GM19372 (cell line): ENCODE results near the gene NHLRC4.

ENCODE experiments used
- ATAC-seq: cut with Tn5 transposase; IDR thresholded peaks from one replicate; pipeline ENCODE4 v1.9.1; 2021; ENCODE audit warnings: mild to moderate bottlenecking, low read depth, moderate library complexity; ENCODE audit not compliant: unreplicated experiment

The NHLRC4 gene

DNA sequence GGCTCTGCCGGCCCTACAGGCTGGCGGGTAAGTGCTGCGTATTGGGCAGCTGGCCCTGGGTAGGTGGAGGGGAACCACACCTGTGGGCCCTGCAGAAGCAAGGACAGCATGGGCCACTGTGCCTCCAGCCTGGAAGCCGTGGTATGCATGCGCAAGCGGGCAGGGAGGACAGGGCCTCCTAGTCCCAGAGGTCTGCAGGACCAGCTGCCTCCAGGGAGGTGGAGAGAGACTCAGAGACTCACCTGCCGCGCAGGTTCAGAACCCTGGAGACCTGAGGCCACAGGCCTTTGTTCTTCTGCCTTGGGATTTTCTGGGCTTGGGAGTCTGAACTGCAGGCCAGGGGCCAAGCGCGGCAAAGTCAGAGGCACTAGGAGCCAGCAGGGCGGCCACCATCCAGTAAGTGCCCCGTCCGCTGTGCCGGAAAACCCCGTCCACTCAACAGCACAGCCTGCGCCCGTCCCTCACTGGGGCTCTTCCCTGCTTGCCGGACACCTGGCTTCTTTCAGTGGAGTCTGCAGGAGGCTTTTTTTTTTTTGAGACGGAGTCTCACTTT, 14.2 kb downstream of the NHLRC4 start:
- no peak for ATAC-seq

DNA sequence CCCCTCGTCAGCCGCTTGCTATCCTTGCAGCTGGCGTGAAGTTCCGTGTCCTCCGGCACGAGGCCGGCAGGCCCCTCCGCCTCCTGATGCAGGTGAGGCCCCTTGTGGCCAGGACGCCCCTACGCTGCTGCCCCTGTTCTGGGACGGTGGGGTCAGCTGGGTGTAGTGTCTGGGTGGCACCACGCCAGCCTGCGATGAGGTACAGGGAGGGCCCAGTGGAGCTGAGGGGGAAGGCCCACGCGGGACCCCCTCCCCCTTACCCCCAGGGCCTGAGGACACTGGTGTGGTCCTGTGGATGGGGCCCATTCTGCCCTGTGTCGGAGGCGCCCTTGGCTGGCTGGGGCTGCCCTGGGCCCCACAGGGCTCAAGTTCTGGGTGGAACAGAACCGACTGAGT, 15.4 kb downstream of the NHLRC4 start:
- no peak for ATAC-seq

DNA sequence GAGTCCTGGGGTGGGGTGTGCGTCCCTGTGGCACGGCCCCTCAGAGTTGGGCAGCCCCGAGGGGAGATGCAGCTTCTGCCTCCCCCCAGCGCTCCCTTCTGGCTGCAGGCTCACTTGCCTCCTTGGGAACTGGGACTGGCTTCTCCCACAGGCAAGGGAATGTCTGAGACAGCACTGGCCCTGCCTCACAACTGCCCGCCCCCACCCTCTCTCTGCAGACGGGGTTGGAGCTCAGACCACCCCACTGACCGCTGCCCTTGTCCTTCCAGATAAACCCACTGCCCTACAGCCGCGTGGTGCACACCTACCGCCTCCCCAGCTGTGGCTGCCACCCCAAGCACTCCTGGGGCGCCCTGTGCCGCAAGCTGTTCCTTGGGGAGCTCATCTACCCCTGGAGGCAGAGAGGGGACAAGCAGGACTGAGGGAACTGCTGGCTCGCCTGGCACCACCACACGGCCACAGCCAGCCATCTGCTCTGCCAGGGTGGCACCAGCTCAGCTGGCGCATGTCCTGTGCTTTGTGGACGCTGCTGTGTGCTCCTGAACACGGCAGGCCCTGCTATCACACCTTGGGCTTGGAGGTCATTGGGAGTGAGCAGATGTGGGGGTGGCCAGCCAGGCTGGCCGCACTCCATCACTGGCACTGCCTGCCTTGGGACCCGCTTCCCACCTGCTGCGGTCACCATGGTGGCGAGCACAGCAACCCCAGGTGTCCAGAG, 16.0 kb downstream of the NHLRC4 start:
- ATAC-seq = no peak

DNA sequence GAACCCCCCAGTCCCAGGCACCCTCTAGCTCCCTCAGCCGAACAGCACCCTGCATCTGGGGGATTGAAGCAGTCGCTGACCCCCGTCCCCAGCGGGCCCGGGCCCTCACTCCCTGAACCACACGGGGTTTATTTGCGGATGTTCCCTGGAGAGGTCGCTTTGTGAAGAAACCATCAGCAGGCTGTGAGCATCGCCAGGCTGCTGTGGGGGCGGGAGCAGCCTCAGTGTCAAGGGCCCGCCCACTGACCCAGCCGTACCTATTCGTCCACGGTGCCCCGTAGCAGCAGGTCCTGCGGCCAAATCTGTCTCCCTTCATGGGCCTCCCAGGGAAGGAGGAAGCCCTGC, 16.6 kb downstream of the NHLRC4 start:
- ATAC-seq = no peak

DNA sequence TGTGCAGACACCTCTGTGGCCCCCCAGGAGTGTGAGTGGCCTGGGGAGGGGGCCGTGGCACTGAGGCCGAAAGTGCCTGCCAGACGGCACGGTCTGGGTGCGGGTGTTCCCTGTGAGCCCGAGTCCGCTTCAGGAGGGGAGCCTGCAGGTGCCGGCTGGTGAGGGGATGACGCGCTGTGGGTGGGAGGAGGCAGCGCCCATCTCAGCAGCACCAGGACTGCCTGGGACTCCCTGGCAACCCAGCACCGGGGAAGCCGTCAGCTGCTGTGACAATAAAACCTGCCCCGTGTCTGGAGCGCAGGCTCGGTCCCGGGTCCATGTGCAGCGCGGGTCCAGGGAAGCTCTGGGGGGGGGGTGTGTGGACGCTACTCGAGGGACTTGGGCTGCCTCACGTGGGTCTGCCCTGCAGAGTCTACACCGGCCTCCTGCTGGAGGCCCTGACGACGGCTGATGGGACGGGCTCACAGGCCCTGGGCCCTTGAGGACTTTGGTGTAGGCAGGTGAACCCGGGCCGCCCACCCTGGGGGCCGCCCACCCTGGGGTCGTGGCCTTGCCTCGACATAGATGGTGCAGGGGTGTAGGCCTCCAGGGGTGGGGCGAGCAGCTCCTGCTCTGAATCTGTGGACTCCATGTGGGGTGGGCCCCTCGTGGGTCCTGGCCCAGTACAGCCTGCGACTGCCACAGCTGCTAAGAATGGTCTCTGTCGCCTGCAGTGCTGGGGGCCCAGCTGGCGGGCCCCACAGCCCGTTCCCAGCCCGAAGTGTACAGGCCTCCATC, 17.2 kb downstream of the NHLRC4 start:
- ATAC-seq = no peak

DNA sequence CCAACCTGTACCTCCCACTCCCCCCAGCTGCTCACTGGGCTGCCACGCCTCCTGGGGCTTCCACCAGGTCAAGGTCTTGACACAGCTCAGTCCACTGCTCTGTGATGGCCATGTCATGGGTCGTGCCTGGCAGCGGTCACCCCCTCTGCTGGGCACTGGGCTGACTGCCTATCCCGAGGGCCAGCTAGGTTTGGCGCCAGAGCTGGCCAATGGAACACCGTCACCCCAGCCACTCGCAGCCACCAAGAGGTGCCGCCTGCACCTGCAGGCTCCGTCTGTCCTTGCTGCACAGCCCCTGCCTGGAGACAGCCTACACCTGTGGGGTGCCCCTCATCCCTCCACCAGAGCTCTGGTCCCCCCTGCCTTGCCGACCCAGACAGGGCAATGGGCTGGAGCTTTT, 18.5 kb downstream of the NHLRC4 start:
- no peak for ATAC-seq

DNA sequence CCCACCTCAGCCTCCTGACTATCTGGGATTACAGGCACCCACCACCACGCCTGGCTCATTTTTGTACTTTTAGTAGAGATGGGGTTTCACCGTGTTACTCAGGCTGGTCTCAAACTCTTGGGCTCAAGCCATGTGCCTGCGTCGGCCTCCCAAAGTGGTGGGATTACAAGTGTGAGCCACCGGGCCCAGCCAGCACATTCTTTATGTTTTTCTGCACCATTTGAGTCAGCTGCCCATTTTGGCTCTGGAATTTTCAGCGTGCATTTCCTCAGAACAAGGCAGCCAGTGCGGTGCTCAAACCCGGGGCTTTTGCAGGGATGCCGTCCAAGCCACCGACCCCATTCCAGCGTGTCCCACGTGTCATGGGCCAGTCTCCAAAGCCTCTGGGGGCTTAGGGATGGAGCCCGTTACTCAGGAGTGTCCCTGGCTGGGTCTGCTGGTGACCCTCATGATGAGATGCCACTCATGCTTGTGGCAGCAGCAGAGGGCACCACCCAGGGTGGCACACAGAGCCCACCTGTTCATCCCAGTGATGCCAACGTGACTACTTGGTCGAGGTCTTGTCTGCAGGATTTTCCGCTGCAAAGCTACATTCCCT, 19.3 kb downstream of the NHLRC4 start:
- ATAC-seq = no peak

DNA sequence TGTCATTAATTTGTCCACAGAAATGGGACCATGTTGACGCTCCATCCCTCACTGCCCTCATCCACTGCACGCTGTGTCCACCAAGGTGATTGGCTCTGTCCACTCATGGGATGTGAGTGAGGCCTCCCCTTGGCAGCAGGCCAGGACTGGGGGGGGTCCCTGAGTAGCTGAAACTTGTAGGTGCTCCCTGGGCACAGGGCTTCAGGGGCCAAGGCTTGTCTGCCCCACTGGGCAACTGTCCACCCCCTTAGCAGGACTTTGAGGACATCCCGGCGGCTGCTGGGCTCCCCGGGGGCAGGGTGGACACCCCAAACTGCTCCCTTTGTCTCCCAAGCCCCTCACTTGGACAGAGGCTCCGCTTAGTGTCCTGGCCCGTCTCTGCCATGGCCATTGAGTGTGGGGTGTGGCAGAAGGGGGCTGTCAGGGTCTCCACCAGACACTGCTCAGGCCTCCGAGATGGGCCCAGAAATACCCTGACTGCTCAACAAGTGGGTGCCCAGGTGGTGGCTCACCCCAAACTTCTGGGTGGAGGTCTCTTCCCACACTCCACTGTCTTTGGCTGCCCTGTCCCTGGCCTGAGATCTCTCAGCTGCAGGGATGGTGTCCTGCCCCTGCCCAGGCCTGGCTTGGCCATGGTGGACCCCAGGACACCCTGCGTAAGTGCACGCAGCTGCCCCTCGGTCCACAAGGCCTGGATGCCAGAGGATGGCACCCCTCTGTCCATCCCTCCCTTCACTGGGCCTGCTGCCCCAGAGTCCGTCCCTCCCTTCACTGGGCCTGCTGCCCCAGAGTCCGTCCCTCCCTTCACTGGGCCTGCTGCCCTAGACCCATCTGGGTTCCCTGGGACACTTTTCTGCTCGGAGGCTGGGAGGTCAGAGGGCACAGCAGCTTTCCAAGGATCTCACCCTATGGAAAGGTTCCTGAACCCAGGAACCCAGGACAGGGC, 20.1 kb downstream of the NHLRC4 start:
- ATAC-seq = no peak

DNA sequence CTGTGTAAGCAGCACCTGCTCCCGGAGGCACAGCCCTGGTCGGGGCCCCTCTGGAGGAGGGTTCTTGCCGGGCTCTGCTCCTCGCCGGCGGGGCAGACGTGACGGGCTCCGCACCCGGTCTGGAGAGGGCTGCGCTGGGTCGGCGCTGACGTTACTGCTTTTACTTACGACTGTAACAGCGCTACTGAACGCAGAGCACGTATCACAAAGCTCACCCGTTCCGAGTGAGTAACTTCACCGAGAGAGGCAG, 21.8 kb downstream of the NHLRC4 start:
- peak; percentile 3 for ATAC-seq

DNA sequence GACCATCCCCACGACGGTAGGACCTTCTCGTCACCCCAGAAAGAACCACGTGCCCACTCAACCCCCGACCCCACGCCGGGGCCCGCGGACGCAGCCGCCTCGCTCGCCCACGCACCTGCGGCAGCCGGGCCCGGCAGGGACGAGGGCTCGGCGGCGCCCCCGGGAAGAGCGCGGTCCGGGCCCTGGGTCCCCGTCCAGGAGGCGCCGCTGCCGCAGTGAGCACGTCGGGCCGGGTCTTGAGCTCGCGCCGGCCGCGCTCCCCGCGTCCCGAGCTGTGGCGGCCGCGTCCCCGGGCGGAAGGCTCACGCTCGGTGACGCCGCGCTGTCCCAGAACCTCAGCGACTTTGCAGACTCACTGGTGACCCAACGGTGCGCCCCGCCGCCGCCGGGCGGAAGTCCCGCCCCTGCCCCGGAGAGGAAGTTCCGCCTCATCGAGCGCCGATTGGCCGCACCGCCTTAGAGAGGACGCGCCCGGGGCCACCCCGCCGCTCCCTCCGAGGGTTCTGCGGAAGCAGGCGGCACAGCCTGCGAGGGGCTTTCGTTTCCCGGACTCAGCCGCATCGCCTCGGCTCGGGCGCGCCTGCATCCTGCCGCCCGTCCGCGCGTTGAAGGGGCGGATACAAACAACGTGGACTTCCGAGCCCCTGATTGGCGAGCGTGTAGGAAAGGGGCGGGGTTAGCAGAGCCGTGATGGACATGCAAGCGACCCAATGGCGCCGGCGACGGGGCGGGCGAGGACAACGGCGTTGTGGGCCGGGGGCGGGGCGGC, 22.3 kb downstream of the NHLRC4 start:
- peak; percentile 66 for ATAC-seq

DNA sequence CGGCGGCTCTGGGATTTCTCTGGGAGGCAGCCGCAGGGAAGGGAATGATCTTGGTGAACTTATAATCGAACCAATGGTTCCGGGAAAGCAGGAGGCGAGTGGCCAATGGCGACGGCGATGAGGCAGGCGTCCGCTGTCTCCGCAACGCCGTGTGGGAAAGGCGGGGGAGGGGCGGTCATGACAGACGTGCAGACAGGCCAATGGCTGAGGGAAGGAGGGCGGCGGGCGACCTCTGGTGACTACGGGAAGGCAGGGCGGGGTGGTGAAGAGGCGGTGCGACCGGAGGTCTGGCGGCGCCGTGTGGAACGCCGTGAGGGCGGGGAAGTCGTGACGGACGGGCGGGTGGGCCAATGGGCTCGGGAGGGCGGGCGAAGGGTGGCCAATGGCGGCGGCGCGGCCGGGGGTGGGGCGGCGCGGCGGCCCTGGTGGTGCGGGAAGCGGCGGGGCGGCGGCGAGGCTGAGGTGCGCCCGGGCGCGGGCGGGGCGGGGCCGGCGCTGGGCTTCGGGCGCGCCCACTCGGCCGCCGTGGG, 22.9 kb downstream of the NHLRC4 start, which contains the start of gene RAB40C:
Gene RAB40C (plus strand): TSS at position 409 of the 530 bp plus-strand sequence. CDS start 226 bp downstream, outside the sequence.
- peak; percentile 67 for ATAC-seq

DNA sequence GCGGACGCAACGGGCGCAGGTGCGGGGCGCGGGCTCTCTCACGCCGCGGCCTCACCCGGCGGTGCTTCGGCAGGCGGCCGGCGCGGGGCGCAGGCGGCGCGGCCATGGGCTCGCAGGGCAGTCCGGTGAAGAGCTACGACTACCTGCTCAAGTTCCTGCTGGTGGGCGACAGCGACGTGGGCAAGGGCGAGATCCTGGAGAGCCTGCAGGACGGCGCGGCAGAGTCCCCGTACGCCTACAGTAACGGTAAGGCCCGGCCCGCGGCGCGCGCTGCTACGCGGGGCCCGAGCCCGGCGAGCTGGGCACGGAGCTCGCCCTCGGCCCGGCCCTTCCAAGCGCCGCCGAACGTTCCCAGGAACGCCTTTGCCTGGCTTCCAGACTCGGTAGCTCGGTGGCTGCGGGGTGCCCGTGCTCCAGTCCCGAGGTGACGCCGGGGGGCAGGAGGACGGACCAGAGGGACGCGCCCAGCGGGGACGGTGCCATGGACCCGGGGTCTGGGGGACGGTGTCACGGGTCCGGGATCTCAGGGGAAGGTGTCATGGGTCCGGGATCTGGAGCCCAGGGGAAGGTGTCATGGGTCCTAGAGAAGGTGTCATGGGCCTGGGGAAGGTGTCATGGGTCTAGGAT, 23.5 kb downstream of the NHLRC4 start:
- no peak for ATAC-seq

DNA sequence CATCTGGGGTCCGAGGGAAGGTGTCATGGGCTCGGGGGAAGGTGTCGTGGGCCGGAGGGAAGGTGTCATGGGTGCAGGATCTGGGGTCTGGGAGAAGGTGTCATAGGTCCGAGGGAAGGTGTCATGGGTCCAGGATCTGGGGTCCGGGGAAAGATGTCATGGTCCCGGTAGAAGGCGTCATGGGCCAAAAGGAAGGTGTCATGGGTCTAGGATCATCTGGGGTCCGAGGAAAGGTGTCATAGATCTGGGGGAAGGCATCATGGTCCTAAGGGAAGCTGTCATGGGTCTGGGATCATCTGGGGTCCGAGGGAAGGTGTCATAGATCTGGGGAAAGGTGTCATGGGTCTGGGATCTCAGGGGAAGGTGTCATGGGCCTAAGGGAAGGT, 24.0 kb downstream of the NHLRC4 start:
- no peak for ATAC-seq

DNA sequence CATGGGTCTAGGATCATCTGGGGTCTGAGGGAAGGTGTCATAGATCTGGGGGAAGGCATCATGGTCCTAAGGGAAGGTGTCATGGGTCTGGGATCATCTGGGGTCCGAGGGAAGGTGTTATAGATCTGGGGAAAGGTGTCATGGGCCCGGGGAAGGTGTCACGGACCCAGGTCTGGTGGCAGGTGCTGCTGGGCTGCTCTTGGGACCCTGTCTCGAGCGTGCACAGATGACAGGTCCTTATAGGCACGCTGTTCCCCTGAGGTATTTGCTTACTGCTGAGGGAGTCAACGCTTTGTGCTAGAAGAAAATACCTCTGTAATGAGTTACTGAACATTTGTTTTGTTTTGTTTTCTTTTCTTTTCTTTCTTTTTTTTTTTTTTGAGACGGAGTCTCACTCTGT, 24.4 kb downstream of the NHLRC4 start:
- ATAC-seq = no peak

DNA sequence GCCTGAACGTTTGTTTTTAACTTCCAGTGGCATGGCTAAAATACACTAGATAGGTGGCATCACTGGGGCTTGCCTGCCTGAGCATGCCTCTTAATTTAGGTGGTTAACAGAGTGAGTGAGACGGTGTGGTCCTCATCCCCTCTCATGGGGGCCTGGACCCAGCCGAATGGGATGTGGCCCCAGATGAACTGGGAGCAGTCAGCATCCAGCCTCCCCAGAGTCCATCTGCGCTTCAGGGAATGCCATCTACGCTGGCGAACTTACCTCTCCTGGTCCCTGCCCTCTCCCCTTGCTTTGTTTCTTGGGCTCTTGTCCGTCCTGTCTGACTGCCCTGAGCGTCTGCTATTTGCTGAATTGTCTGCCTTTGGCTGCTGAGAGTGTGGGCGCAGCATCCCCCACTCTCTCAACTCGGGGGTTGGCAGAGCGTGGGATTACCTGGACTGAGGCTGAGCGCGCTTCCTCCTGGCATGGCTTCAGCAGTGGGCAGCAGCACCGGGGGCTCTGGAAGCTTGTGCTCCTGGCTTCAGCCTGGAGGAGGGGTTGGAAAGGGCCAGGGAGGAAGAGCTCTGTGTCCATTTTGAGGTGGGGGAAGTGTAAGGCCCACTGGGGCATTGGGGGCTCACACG, 25.2 kb downstream of the NHLRC4 start:
- ATAC-seq = no peak

DNA sequence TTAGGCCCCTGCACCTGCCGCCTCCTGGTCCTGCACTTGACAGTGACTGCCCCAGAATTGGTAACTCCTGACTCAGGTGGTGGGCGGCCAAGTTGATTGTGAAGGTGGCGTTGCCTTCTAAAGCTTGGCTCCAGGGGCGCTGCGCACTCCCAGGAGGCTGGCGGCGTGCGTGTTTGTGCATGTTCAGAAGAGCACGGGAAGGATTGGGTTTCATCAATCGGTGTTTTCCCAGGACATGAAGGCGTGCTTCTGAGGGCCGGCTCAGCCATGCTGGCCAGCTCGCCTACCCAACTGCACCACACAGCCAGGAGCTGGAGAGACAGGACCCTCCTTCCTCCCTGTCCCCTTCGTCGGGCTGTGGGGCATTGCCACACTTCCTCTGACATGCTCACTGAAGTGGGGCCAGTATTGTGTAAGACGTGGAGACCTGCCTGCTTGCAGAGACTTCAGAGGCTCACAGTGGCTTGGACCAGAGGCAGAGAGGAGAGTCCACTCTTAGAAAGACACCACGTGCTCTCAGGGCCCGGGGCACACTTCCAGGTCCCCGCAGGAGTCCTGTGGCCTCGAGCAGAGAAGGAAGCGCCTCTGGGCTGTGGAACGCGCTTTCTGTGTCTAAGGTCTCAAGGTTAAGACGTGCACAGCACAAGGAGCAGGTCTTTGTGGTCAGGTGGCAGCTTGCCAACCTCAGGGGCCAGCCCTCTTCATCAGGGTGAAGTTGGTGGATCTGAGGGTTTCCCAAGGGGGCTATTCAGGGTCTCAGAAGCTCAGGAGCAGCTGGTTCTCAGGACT, 25.9 kb downstream of the NHLRC4 start:
- ATAC-seq = no peak

DNA sequence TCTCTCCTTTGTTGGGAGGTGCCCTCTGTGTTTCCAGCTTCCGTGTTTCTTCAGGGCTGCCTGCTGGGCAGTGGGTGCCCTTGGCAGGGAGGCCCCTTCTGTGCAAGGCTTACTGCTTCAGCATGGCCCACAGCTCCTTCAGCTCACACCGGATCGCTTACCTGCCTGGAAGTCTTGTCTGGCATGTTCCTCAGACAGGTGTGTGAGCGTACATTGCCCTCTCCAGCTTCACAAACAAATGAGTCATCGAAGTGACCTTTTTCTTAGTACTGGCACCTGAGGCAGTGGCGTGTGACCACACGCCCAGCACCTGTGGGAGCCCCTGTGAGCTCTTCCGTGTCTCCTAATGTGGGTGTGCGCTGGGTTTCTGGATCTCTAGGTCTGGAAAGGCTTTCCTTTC, 26.6 kb downstream of the NHLRC4 start:
- no peak for ATAC-seq

DNA sequence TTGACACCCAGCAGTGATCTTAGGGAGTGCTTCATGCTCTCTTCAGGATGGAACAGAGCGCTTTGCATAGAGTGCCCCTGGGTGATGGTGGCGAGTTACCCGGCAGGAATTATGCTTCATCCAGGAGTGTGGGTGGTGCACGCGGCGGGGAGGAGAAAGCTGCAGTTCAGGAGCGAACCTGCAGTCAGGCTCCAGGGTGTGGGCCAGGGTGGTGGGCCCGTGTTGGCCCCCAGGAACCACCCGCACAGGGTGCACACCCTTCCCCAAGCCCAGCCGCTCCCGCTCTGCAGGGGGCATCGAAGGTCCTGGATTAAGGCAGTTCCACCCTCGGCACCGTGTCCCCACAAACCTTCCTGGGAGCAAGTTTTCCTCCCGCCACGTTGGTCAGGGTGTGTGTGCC, 27.0 kb downstream of the NHLRC4 start:
- no peak for ATAC-seq
